GM12878 (cell line): ENCODE measurements around the gene AANAT. TPM values are rescaled to one million over a fixed set of nuclear protein-coding genes. Genes with fewer than 3 reads are reported as not detected.
A peak's percentile ranks its signal among the peaks of the same experiment; 100 is the strongest.

Experiments used
- BMI1 ChIP-seq: fragments of 450-650 bp; IDR thresholded peaks from 2 replicates; pipeline ENCODE4 v1.6.1; 2016; ENCODE audit warnings: mild to moderate bottlenecking, moderate library complexity, borderline replicate concordance
- CHD1 ChIP-seq: IDR thresholded peaks from 2 replicates; pipeline ENCODE4 v1.6.1; 2012; ENCODE audit warnings: low read depth, low read length, improper control_type of control experiment
- CREM ChIP-seq: IDR thresholded peaks from 2 replicates; pipeline ENCODE4 v1.6.1; 2014; ENCODE audit warnings: antibody characterized with exemption, low read depth
- JUND ChIP-seq: IDR thresholded peaks from 2 replicates; pipeline ENCODE4 v1.6.1; 2012; ENCODE audit warnings: low read depth, mild to moderate bottlenecking, low read length, improper control_type of control experiment, moderate library complexity
- LARP7 ChIP-seq: fragments of 450-650 bp; IDR thresholded peaks from 2 replicates; pipeline ENCODE4 v1.6.1; 2017; ENCODE audit warnings: mild to moderate bottlenecking
- MYC ChIP-seq: IDR thresholded peaks from 2 replicates; pipeline ENCODE4 v1.6.1; 2011; ENCODE audit warnings: mild to moderate bottlenecking, low read length, moderate library complexity, inconsistent platforms; ENCODE audit not compliant: insufficient read depth, insufficient replicate concordance, insufficient read length, severe bottlenecking
- NKRF ChIP-seq: fragments of 450-650 bp; conservative IDR thresholded peaks from 2 replicates; pipeline ENCODE4 v1.6.1; 2017; ENCODE audit warnings: mild to moderate bottlenecking, moderate library complexity
- NR2C2 ChIP-seq: IDR thresholded peaks from 2 replicates; pipeline ENCODE4 v1.6.1; 2011; ENCODE audit warnings: borderline replicate concordance, low read depth; ENCODE audit not compliant: control insufficient read depth, insufficient read length
- PBX3 ChIP-seq: IDR thresholded peaks from 2 replicates; pipeline ENCODE4 v1.6.1; 2011; ENCODE audit warnings: mild to moderate bottlenecking, low read depth, low read length, moderate library complexity; ENCODE audit not compliant: insufficient replicate concordance
- RBBP5 ChIP-seq: fragments of 200-600 bp; sonication (generic); conservative IDR thresholded peaks from 2 replicates; pipeline ENCODE4 v1.6.1; 2016
- RUNX3 ChIP-seq: IDR thresholded peaks from 2 replicates; pipeline ENCODE4 v1.6.1; 2012; ENCODE audit warnings: low read length, inconsistent platforms
- ZBTB33 ChIP-seq: fragments of 450-650 bp; IDR thresholded peaks from 2 replicates; pipeline ENCODE4 v1.6.1; 2017; ENCODE audit warnings: mild to moderate bottlenecking
- ZNF274 ChIP-seq: IDR thresholded peaks from one replicate; pipeline ENCODE4 v1.8.0; 2011; ENCODE audit not compliant: insufficient read length, insufficient read depth
- ZNF592 ChIP-seq: fragments of 450-650 bp; IDR thresholded peaks from 2 replicates; pipeline ENCODE4 v1.6.1; 2017; ENCODE audit warnings: mild to moderate bottlenecking, moderate library complexity
- ZNF622 ChIP-seq: fragments of 450-650 bp; IDR thresholded peaks from 2 replicates; pipeline ENCODE4 v1.6.1; 2017; ENCODE audit warnings: mild to moderate bottlenecking, inconsistent platforms
- ZNF687 ChIP-seq: fragments of 450-650 bp; IDR thresholded peaks from 2 replicates; pipeline ENCODE4 v1.6.1; 2017; ENCODE audit warnings: mild to moderate bottlenecking, moderate library complexity
- polyA plus RNA-seq, 11 experiments: library from polyadenylated mRNA; depleted of rRNA in 4 of 11; unstranded in 6 of 11; stranded (reverse) in 5 of 11; fragments of >200 nt; fragmentation: Nextera tagmentation in 4 of 11; fragmentation: Illumina TruSeq in 1 of 11; extraction: Ambion mirVana in 4 of 11; extraction: Trizol in 1 of 11; gene quantifications; 1 replicate in 1 of 11; 2 replicates in 10 of 11; pipeline versions ENCODE4 v1.2.1 to v1.2.3, GENCODE V29; 2011 to 2016; ENCODE audit warnings: inconsistent platforms in 2 of 11, missing spikeins in 2 of 11, low read depth in 1 of 11
- total RNA-seq, 4 experiments: library from RNA; depleted of rRNA in 3 of 4; stranded (reverse); fragments of >200 nt in 3 of 4; fragmentation: Illumina TruSeq in 1 of 4; extraction: Trizol in 1 of 4; gene quantifications; 2 replicates each; pipeline versions ENCODE4 v1.2.1 to v1.2.3, GENCODE V29; 2013 to 2021

AANAT gene
- total and polyA plus RNA-seq, 10 of the 15 experiments (the other 5 are each of a cell fraction or from before 2014, with no cell fraction given), result 0.23 TPM; not detected in 9

- peak; percentile 74 for TF ChIP-seq ZNF687
- TF ChIP-seq PBX3, result no peak
- TF ChIP-seq MYC, result no peak
- peak; percentile 46; the same call in 1 of the 2 replicates for TF ChIP-seq ZNF592
- no peak for TF ChIP-seq RUNX3
- no peak for TF ChIP-seq BMI1
- TF ChIP-seq ZBTB33, result no peak
- TF ChIP-seq LARP7, result peak; percentile 95
- no peak for TF ChIP-seq JUND
- TF ChIP-seq CHD1, result no peak
- TF ChIP-seq ZNF274, result no peak
- TF ChIP-seq CREM, result no peak
- TF ChIP-seq RBBP5, result no peak
- no peak for TF ChIP-seq ZNF622
- TF ChIP-seq NKRF, result peak; percentile 95
- TF ChIP-seq NR2C2, result no peak
These were observed 33.8 kb downstream of the AANAT start, which contains the start of gene RHBDF2 (continued) for GRCh38 chr17:76501018-76501826.
